Stimulated activated CD8-positive, alpha-beta memory T cell treated with anti-CD3 and anti-CD28 coated beads, Interleukin-7, amount 100 ng/mL, for 48 hours (primary cell): ENCODE data around the gene OAT.
"Not testable (repeated sequence)": the region's sequence is repeated elsewhere in the genome, so short reads cannot be mapped to it uniquely, and the experiment has no call there.

Source experiments
- DNase-seq, 2 donors: peaks; one replicate each; pipeline ENCODE4 v3.0.0-alpha.2; 2020; ENCODE audit warnings: low read depth in 1 of 2; ENCODE audit errors: extremely low read depth in 1 of 2

Gene OAT

DNA sequence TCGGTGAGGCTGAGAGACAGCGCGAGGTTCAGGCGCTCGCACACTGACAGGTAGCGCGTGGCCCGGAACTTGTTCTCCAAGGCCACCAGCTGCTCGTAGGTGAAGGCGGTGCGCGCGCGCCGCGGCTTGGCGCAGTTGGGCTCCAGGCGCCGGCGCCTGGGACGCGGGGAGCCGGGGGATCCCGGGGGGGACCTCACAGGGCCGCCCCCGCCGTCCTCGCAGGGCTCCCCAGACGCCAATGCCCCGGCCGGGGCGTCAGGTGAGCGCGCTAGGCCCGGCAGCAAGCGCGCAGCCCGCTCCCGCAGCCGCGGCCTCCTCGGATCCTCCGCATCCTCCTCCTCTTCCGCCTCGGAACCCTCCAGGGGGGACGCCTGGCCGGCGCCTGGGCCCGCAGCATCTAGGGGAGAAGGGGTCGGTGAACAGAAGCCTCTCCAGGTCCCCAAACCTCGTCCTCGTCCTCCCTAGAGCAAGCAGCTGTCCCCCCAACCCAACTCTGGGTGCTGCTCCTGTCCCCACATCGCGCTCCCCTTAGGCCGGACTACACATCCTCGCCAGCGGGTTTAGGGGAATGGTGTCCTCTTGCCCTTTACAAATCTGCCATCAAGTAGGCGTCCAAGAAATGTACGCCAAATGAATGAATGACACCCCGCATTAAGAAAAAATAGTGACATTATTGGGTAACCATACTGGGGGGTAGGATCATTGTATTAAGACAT lies 29.2 kb upstream of the OAT start:
- no peak for DNase-seq

DNA sequence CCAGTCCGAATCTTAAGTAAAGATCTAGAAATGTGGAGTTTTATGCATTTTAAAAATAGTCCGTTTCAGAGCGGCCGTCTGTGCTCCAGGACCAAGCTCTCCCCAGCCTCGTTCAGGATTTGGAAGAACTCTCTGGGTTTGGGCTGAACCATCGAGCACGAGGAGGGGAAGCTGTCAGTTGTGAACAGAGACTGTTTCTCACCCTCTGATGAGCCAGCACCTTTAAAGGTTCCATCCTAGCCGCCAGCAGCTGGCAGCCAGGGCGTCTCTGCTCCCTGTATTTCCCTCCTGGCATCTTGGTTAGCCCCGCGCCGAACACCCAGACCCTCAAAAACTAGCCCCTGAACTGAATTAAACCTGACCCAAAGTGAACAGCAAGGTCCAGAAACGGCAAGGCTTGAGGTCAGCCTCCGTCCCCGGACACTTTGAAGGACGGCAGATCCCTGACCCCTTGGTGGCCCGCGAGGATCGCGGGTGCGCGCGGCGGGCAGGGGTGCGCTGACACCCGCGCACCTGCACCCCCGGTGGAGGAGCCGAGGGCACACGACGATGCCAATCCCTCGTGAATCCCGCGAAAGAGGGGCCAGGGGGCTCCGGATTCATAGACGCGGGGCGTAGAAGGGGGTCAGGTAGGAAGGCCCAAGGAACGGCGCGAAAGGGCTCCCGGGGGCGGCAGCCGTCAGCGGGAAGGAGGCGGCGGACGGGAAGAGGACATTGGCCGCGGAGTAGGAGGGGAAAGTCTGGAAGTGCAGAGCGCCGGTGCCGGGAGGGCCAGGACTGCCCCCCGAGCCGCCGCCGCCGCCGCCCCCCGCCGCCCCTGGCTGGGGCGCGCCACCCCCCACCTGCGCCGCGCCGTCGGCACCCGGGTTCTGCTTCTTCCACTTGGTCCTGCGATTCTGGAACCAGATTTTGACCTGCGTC lies 28.4 kb upstream of the OAT start:
- no peak for DNase-seq

DNA sequence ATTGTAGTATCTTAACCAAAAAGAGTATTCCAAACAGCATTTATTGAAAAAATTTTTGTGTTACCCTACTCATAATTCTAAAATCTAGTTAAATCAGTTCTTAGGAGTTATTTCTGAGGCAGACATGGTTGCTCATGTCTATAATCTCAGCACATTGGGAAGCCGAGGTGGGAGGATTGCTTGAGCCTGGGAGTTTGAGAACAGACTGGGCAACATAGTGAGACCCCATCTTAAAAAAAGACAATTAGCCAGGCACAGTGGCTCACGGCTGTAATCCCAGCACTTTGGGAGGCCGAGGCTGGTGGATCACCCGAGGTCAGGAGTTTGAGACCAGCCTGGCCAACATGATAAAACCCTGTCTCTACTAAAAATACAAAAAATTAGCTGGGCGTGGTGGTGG lies 23.0 kb upstream of the OAT start:
- DNase-seq: not testable (repeated sequence)

DNA sequence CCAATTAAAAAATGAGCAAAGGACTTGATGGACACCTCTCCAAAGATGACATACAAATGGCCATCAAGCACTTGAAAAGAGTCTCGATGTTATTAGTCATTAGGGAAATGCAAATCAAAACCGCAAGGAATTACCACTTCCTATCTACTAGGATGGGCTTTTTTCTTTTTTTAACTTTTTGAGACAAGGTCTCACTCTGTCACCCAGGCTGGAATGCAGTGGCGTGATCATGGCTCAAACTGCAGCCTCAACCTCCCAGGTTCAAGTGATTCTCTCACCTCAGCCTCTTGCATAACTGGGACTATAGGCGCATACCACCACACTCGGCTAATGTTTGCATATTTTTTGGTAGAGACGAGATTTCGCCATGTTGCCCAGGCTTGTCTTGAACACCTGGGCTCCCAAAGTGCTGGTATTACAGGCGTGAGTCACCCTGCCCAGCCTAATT lies 17.5 kb upstream of the OAT start:
- DNase-seq: no peak

DNA sequence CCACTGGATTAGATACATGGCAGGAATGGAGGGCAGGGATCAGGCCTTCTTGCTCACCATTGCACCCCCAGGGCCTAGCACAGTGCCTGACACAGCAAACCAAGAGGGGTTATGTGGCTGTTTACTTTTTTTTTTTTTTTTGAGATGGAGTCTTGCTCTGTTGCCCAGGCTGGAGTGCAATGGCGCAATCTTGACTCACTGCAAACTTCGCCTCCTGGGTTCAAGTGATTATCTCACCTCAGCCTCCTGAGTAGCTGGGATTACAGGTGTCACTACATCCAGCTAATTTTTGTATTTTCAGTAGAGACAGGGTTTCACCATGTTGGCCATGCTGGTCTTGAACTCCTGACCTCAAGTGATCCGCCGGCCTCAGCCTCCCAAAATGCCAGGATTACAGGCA lies 17.0 kb upstream of the OAT start:
- DNase-seq: not testable (repeated sequence)

DNA sequence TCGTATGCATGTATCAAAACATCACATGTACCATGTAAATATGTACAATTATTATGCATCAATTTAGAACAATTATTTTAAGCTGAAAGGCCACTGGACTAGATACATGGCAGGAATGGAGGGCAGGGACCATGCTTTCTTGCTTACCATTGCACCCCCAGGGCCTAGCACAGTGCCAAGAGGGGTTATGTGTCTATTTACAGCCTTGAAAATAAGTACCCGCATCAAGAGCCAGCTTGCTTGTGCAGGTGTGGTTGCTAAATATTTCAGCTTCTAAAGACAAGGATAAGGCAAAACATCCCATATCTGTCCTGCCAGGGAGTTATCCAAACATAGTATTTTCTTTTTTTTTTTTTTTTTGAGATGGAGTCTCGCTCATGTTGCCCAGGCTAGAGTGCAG lies 14.7 kb upstream of the OAT start:
- DNase-seq: no peak

DNA sequence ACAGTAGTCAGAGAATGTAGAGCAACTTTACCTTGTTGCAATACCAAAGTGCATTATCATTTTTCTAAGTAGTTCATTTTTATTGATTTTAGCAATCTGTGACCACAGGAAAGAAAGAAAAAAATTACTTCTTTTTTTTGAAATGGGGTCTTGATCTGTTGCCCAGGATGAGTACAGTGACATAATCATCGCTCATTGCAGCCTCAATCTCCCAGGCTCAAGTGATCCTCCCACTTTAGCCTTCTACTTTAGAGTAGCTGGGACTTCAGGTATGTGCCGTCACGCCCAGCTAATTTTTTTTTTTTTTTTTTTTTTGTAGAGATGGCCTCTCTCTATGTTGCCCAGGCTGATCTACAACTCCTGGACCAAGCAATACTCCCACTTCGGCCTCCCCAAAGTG lies 11.4 kb upstream of the OAT start:
- no peak for DNase-seq

DNA sequence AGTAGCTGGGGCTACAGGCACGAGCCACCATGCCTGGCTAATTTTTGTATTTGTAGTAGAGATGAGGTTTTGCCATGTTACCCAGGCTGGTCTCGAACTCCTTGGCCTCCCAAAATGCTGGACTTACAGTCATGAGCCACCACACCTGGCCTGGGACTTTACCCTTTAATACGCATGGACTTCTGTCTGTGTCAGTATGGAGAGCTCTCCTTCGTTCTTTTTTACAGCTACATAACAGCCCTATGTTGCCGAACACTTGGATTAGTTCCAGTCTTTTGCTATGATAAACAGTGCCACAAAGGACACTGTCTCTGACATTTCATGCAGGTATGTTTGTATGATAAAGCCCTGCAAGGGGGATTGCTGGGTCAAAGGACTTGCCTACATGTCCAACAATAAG lies 10.9 kb upstream of the OAT start:
- DNase-seq: no peak

DNA sequence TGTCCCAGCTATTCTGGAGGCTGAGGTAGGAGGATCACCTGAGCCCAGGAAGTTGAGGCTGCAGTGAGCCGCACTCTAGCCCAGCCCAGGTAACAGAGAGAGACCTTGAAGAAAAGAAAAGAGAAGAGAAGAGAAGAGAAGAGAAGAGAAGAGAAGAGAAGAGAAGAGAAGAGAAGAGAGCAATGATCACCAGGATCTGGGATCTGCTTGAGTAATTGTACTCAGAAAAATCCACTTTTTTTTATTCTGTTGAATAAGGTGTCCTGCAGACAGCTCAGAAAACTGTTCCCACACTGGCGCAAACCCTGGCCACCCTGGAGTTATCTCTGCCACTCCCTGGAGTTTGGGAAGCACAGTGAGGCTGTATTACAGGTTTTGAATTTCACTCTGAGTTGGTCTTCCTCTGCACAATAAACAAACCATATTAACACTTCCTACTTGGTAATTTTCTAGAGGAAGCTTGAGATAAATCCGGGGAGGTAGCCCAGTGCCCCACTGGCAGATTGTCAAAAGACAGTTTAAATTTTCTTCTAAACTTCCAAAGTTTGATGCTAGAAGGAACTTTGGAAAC lies 9.6 kb upstream of the OAT start:
- DNase-seq: no peak

DNA sequence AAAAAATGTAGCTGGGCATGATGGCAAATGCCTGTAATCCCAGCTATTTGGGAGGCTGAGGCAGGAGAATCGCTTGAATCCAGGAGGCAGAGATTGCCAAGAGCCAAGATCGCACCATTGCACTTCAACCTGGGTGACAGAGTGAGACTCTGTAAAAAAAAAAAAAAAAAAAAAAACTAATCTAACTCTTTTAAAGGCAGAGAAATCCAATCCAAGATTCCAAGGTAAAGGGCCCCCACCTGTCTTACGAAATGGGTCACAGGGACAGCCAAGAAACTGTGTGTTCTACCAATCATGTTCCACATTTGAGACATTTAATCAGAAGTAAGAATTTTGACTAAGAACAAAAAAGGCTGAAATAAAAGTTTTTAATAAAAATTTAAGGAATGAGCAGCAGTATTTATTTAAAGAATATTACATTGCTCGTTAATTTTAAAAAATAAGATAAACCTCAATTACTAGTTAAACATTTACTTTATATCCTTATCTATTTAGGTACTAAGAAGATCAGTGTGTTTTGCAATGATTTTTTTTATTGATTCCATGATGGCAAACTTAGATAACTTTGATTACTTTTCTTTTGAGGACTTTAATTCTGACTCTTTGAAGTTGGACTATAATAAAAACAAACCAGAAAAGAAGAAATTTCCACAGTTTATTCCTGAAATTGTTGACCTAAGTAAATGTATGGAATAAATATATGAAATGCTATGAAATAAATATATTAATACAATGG lies 6.7 kb upstream of the OAT start:
- no peak for DNase-seq

DNA sequence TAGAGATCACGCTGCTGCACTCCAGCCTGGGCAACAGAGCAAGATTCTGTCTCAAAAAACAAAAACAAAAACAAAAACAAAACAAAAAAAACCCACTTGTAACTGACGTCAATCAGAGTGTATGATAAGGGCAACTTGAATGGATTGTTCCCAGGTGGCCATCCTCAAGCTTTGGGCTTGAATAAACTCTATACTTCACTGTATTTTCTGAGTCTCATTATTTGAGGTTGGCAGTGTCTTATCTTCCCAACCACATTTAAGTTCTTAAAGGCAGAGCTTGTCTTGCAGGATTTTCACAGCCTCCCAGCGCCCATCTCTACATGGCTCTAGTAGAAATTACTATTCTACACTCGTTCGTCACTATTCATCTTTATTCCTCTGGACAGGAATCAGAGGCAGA lies 5.1 kb upstream of the OAT start:
- DNase-seq: no peak

DNA sequence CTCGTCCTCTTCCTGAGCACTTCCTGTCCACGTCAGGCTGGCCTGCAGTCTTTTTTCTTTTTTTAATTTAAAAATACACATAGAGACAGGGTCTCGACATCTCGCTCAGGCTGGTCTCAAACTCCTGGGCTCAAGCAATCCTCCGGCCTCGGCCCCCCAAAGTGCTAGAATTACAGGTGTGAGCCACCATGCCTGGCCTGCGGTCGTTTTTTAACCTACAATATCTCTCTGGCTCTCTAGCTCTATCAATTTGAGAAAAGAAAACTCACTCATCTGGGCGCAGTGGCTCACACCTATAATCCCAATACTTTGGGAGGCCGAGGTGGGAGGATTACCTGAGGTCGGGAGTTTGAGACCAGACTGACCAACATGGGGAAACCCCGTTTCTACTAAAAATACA lies 4.0 kb upstream of the OAT start:
- no peak for DNase-seq

DNA sequence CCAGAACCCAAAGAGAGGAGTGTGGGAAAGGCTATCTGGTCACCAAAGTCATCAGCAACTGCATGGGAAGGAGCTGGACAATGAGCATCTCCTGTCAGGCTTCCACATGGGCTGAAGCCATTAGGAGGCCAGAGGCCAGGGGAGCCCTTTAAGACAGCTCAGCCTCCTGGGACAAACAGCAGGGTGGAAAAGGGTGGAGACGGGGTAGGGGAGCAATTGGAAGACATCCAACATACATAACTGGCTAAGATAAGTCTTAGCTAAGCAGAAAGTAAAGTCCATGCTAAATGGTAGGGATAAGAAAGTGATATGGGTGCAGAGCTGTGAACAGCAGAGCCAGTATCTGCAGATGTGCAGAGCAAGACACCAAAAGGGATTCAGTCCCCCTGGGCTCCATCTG lies 1.5 kb upstream of the OAT start:
- no peak for DNase-seq

DNA sequence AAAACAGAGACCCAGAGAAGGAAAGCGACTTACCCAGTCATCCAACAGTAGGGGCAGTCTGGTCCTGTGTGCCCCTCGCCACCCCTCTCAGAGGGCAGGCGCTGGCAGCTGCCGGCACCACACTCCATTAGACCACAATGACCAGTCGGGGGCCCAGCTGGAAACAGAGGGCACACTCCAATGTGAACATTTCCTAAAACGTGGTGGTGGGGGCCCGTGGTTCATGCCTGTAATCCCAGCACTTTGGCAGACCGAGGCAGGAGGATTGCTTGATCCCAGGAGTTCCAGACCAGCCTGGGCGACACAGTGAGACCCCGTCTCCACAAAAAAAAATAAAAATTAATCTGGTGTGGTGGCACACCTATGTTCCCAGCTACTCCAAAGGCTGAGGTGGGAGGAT lies 912 bp upstream of the OAT start:
- no peak for DNase-seq

DNA sequence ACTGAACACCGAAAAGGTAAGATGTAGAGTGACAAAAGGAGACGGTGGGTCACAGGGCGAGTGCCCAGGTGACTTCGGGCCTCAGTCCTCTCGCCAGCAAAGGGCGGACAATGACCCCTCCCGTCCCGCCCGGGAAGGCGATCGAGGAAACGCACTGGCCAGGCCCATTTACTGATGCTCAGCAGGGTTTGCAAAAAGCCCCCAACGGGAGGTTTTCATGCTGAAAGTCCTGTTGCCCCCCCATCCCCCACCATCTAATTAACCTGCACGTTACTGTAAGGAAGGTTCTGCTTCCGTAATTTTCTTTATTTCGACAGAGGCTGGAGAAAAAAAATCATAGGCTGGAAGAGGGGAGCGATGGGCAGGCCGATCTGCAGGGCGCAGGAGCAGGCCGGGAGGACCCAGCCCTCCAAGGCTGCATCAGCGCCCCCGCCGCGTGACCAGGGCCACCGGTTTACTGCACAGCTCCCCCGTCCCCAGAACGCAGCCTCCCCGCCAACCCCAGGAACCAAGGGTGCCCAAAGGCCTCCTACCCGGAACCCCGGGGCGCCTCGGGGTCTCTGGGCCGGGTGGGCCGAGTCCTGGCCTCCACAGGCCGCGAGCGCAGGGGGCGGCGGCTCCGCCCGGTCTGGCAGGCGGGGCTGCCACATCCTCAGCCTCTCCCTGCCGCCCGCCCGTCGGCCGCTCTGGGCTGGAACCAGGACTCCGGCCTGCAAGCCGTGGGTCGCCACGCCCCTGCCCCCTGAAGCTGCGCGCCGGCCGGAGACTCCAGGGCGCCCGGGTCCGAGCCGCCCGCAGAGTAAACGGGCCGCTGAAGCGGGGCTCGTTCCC lies 613 bp downstream of the OAT start:
- DNase-seq: peak in 1 of 2 donors; percentile 24

DNA sequence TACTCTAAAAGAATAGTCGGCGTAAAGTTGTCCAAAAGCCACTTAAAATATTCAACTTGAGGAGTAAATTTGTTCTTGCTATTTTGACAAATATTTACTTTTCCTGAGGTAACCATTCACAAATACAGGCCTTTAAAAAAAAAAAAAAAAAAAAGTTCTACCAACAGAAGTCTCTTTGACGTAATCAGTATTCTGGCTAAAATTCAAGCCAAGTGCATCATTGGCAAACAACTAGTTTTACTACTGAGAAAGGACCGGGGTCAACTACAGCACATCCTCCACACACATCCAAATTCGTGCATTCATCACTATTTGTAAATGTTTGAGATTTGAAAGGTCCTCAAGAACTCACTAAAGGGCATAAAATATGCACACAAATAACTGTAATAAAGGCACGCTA lies 2.0 kb downstream of the OAT start:
- no peak for DNase-seq

DNA sequence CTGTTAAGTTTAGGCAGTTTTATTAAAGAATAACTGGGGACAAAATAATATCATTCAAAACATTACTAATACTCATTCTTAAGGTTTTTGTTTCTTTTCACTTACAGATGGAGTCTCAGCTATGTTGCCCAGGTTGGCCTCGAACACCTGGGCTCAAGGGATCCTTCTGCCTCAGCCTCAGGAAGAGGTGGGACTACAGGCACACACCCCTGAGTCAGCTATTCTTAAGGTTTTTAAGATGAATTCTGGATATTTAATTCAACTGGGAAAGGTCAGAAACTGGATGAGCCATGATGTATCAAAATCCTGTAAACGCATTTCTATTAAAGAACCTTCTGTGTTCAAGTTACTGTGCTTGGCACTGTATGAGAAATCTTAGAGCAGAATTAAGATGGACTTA lies 3.5 kb downstream of the OAT start:
- no peak for DNase-seq

DNA sequence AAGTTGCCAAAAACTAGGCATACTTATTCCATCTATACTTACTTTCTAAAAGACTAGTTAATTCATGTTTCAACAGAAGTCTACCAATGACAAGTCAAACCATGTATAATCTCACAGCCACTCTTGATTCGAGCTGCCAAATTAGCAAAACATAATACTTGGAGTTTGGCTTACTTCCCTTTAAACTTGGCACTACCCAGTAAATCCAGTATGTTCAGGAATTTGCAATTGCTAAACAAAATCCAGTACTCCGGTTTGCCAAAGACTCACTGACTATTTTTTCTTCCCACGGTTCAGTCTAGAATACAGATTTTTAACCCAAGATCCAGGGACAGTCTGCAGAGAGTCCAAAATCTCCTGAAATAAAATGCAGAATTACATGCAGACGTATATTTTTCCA lies 4.6 kb downstream of the OAT start:
- no peak for DNase-seq

DNA sequence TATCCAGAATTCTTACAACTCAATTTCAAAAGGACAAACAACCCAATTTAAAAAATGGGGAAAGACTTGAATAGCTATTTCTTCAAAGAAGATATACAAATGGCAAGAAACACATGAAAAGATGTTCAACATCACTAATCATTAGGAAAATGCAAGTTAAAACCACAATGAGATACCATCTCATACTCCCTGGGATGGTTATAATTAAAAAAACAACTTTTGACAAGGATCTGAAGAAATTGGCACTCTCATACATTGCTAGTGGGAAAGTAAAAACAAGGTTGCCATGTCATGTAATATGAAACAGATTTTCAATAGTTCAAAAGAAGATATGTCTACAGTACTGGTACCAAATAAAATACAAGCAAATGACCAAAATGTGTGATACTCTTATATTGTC lies 9.0 kb downstream of the OAT start:
- DNase-seq: no peak

DNA sequence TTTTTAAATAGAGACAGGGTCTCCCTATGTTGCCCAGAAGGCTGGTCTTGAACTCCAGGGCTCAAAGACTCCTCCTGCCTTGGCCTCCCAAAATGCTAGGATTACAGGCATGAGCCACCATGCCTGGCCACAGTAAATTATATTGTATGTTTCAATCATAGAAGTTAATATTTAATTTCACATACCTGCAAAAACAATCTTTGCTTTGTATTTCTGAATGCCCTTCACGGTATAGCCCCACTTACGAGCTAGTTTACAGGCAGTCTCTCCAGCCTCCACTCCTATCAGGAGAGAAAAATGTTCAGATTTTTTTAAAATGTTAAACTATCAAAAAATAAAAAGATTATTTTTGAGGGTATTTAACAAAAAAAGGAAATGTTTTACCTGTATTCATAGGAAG lies 10.4 kb downstream of the OAT start:
- no peak for DNase-seq
